HCT116 (cell line): ENCODE results near the gene MTHFD1L. TPM values are rescaled to one million over a fixed set of nuclear protein-coding genes. Genes with fewer than 3 reads are reported as not detected.

ENCODE experiments used
- ATAC-seq: fragments of 200-7000 bp; cut with Tn5 transposase; 2 replicates; pipeline ENCODE4 v1.9.1; 2020; ENCODE audit warnings: mild to moderate bottlenecking, moderate library complexity
- BruUV-seq: library from RNA; stranded (reverse); fragments of 400-500 nt; replicated peaks from 2 replicates; lab custom pipeline; 2021; lab: Mats Ljungman, UMichigan
- CTCF ChIA-PET: fragments of 300-600 bp; sonication (Branson Sonifier 250); formaldehyde crosslinking; loops from one replicate; lab custom pipeline; 2021; ENCODE audit warnings: antibody characterized with exemption; lab: Charles Lee
- POLR2A ChIA-PET: fragments of 300-600, 350-600 bp; sonication (Branson Sonifier 250); formaldehyde crosslinking; loops from one replicate; lab custom pipeline; 2021; ENCODE audit warnings: antibody characterized with exemption; lab: Charles Lee
- RAD21 ChIA-PET, 2 experiments: fragments of 300-600 bp; sonication (Branson Sonifier 250); formaldehyde crosslinking; loops; one replicate each; lab custom pipeline; 2023; ENCODE audit warnings: low total read pairs in 2 of 2; ENCODE audit not compliant: uncharacterized antibody in 2 of 2, unreplicated experiment in 2 of 2, low non-redundant PET in 1 of 2; lab: Charles Lee
- DNase-seq: peaks from one replicate; pipeline ENCODE4 v3.0.0-alpha.2; 2010; ENCODE audit warnings: low read depth, low spot score
- H2AFZ ChIP-seq: fragments of 200-600 bp; shearing (Covaris generic), sonication (generic); 2 replicates; pipeline ENCODE4 v1.6.1; 2017; ENCODE audit warnings: low read depth, mixed run types, mixed read lengths, antibody characterized with exemption, low read length; ENCODE audit not compliant: poor library complexity, severe bottlenecking
- H3K27ac ChIP-seq: 2 replicates; pipeline ENCODE4 v1.5.1; 2012; ENCODE audit warnings: low read depth, low read length
- H3K27me3 ChIP-seq: fragments of 200-600 bp; sonication (generic); 2 replicates; pipeline ENCODE4 v1.6.1; 2016; ENCODE audit warnings: mixed run types, low read length, mixed read lengths; ENCODE audit not compliant: insufficient read depth
- H3K36me3 ChIP-seq, 2 experiments: fragments of 200-500 bp in 1 of 2; fragments of 200-600 bp in 1 of 2; sonication (Bioruptor generic) in 1 of 2; sonication (generic) in 1 of 2; 2 replicates each; pipeline versions ENCODE4 v1.5.1 to v1.6.1; 2014 to 2016; ENCODE audit warnings: low read length in 2 of 2, inconsistent platforms in 1 of 2, mixed read lengths in 1 of 2, mixed run types in 1 of 2; ENCODE audit not compliant: insufficient read depth in 2 of 2, control insufficient read depth in 1 of 2
- H3K4me1 ChIP-seq, 2 experiments: fragments of 200-600 bp in 1 of 2; sonication (generic) in 1 of 2; 2 replicates each; pipeline versions ENCODE4 v1.5.1 to v1.6.1; 2012 to 2017; ENCODE audit warnings: low read length in 2 of 2, inconsistent platforms in 1 of 2, mild to moderate bottlenecking in 1 of 2, mixed read lengths in 1 of 2, mixed run types in 1 of 2, moderate library complexity in 1 of 2; ENCODE audit not compliant: insufficient read depth in 2 of 2, control insufficient read depth in 1 of 2
- H3K4me2 ChIP-seq: fragments of 200-600 bp; sonication (generic); 2 replicates; pipeline ENCODE4 v1.6.1; 2017; ENCODE audit warnings: mixed run types, low read length, mixed read lengths
- H3K4me3 ChIP-seq, 2 experiments: fragments of 200-600 bp in 1 of 2; sonication (generic) in 1 of 2; replicated peaks in 1 of 2; 2 replicates each; pipeline ENCODE4 v1.5.1; 2011 to 2016; ENCODE audit warnings: low read length in 2 of 2, control low read depth in 1 of 2, low read depth in 1 of 2, mild to moderate bottlenecking in 1 of 2, mixed read lengths in 1 of 2, mixed run types in 1 of 2
- H3K79me2 ChIP-seq: fragments of 200-600 bp; sonication (generic); 2 replicates; pipeline ENCODE4 v1.6.1; 2017; ENCODE audit warnings: mild to moderate bottlenecking, mixed run types, low read length, moderate library complexity, mixed read lengths; ENCODE audit not compliant: insufficient read depth
- H3K9ac ChIP-seq: fragments of 200-600 bp; sonication (generic); 2 replicates; pipeline ENCODE4 v1.6.1; 2016; ENCODE audit warnings: low read length, mixed read lengths
- H3K9me2 ChIP-seq: fragments of 200-600 bp; sonication (generic), shearing (Covaris generic); 2 replicates; pipeline ENCODE4 v1.6.1; 2017; ENCODE audit warnings: mixed run types, mild to moderate bottlenecking, moderate library complexity; ENCODE audit not compliant: insufficient read depth
- H3K9me3 ChIP-seq, 2 experiments: fragments of 200-500 bp in 1 of 2; fragments of 200-600 bp in 1 of 2; sonication (Bioruptor generic) in 1 of 2; sonication (generic) in 1 of 2; 2 replicates each; pipeline ENCODE4 v1.6.1; 2014 to 2017; ENCODE audit warnings: low read length in 2 of 2, mixed read lengths in 2 of 2, inconsistent platforms in 1 of 2, low read depth in 1 of 2, mild to moderate bottlenecking in 1 of 2, mixed run types in 1 of 2, moderate library complexity in 1 of 2; ENCODE audit not compliant: control insufficient read depth in 1 of 2, insufficient read depth in 1 of 2
- H4K20me1 ChIP-seq: fragments of 200-600 bp; sonication (generic), shearing (Covaris generic); 2 replicates; pipeline ENCODE4 v1.6.1; 2017; ENCODE audit warnings: mixed run types, mild to moderate bottlenecking, moderate library complexity; ENCODE audit not compliant: insufficient read depth
- ATF3 ChIP-seq: IDR thresholded peaks from 2 replicates; pipeline ENCODE4 v1.6.1; 2012
- CBX3 ChIP-seq: IDR thresholded peaks from 2 replicates; pipeline ENCODE4 v1.6.1; 2012; ENCODE audit warnings: low read depth
- CEBPB ChIP-seq: IDR thresholded peaks from 2 replicates; pipeline ENCODE4 v1.6.1; 2012; ENCODE audit warnings: low read depth
- ELF1 ChIP-seq: IDR thresholded peaks from 2 replicates; pipeline ENCODE4 v1.6.1; 2012; ENCODE audit warnings: low read depth, borderline replicate concordance
- EZH2 ChIP-seq: fragments of 200-600 bp; sonication (generic); IDR thresholded peaks from 2 replicates; pipeline ENCODE4 v1.6.1; 2017; ENCODE audit warnings: antibody characterized with exemption, mixed run types
- EZH2phosphoT487 ChIP-seq: fragments of 200-600 bp; IDR thresholded peaks from 2 replicates; pipeline ENCODE4 v1.6.1; 2018; ENCODE audit warnings: antibody characterized with exemption, borderline replicate concordance
- FOSL1 ChIP-seq: IDR thresholded peaks from 2 replicates; pipeline ENCODE4 v1.6.1; 2012; ENCODE audit warnings: low read depth
- JUND ChIP-seq: IDR thresholded peaks from 2 replicates; pipeline ENCODE4 v1.6.1; 2012
- MAX ChIP-seq: IDR thresholded peaks from 2 replicates; pipeline ENCODE4 v1.6.1; 2012
- POLR2A ChIP-seq: IDR thresholded peaks from 2 replicates; pipeline ENCODE4 v1.7.0; 2011; ENCODE audit warnings: borderline replicate concordance; ENCODE audit not compliant: insufficient read depth, insufficient read length; ENCODE audit errors: extremely low read depth
- POLR2AphosphoS5 ChIP-seq: IDR thresholded peaks from 2 replicates; pipeline ENCODE4 v1.6.1; 2011; ENCODE audit warnings: mild to moderate bottlenecking, low read depth, low read length, moderate library complexity
- RAD21 ChIP-seq: IDR thresholded peaks from 2 replicates; pipeline ENCODE4 v1.6.1; 2012; ENCODE audit warnings: low read depth, mild to moderate bottlenecking
- REST ChIP-seq: IDR thresholded peaks from 2 replicates; pipeline ENCODE4 v1.6.1; 2012; ENCODE audit warnings: low read depth
- SRF ChIP-seq: IDR thresholded peaks from 2 replicates; pipeline ENCODE4 v1.6.1; 2012; ENCODE audit warnings: low read depth
- TCF7L2 ChIP-seq: IDR thresholded peaks from 2 replicates; pipeline ENCODE4 v1.7.0; 2011; ENCODE audit warnings: borderline replicate concordance, inconsistent platforms; ENCODE audit not compliant: insufficient read depth, insufficient read length; ENCODE audit errors: extremely low read depth
- YY1 ChIP-seq: IDR thresholded peaks from 2 replicates; pipeline ENCODE4 v1.6.1; 2011; ENCODE audit warnings: low read length, low read depth, moderate library complexity, mild to moderate bottlenecking; ENCODE audit not compliant: insufficient replicate concordance; ENCODE audit errors: extremely low read depth
- ZBTB33 ChIP-seq: IDR thresholded peaks from 2 replicates; pipeline ENCODE4 v1.6.1; 2011; ENCODE audit warnings: mild to moderate bottlenecking, low read length, moderate library complexity; ENCODE audit not compliant: insufficient replicate concordance; ENCODE audit errors: extremely low read depth
- ZFX ChIP-seq: fragments of 450-650 bp; IDR thresholded peaks from 2 replicates; pipeline ENCODE4 v1.6.1; 2017
- ZNF274 ChIP-seq: fragments of 200-500 bp; sonication (Bioruptor generic); IDR thresholded peaks from 2 replicates; pipeline ENCODE4 v1.6.1; 2014; ENCODE audit warnings: mild to moderate bottlenecking, low read depth, low read length, inconsistent platforms
- intact Hi-C: fragments of 100-400 bp; cut with micrococcal nuclease; formaldehyde crosslinking; loops from 2 replicates; pipeline ENCODE4 v1.10.0; 2022
- total RNA-seq: library from RNA; stranded (reverse); gene quantifications from one replicate; pipeline ENCODE4 v1.2.1, GENCODE V29; 2021; ENCODE audit not compliant: unreplicated experiment

MTHFD1L gene
- total RNA-seq, 1 experiment from 2014 or later: 127 TPM

GRCh38 chr6:151025076-151025475 is 159.6 kb downstream of the MTHFD1L start:
- H3K4me2 ChIP-seq: no peak overlapping the region
- intact Hi-C loops: no loop called here
- peaks cover 32 to 72% of the 10 kb centered on the region in 2 experiments for H3K4me1 ChIP-seq
- no peaks in the 10 kb centered on the region for H3K9me2 ChIP-seq
- CTCF ChIA-PET: interaction anchor here (2.0 kb wide), 1 partner anchor 299 kb away, joined by 5 read pairs; no protein-coding TSS in a partner anchor
- H3K36me3 ChIP-seq: peaks cover 0 to 19% of the 10 kb centered on the region in 2 experiments; a peak in 1 of 4 replicates
- peaks cover 0 to 4% of the 10 kb centered on the region in 2 experiments; a peak in 1 of 4 replicates for H3K9me3 ChIP-seq
- no peak for ATAC-seq
- H3K27ac ChIP-seq: no peak overlapping the region
- RAD21 ChIA-PET: no interaction called here
- H4K20me1 ChIP-seq: no peaks in the 10 kb centered on the region
- POLR2A ChIA-PET: interaction anchor here (1.5 kb wide), 1 partner anchor 16 kb away, joined by 5 read pairs; no protein-coding TSS in a partner anchor
- H2AFZ ChIP-seq: no peak overlapping the region
- BruUV-seq: no TSS peak
- TF ChIP-seq ATF3 (no peak), ZFX (no peak), CEBPB (no peak), POLR2AphosphoS5 (no peak), REST (no peak), EZH2 (no peak), JUND (no peak), CBX3 (no peak), FOSL1 (no peak), ZNF274 (no peak), MAX (no peak), POLR2A (no peak), YY1 (no peak), RAD21 (no peak), ZBTB33 (no peak), EZH2phosphoT487 (no peak), TCF7L2 (no peak), ELF1 (no peak), SRF (no peak)
- TF ChIP-seq, all 23 proteins: peak for 0
- peaks cover 4% of the 10 kb centered on the region; the same call in 1 of the 2 replicates for H3K79me2 ChIP-seq
- H3K27me3 ChIP-seq: no peaks in the 10 kb centered on the region
- 0 out of 2 replicates have a peak overlapping the region, but pooled peaks have one; percentile 11 for H3K9ac ChIP-seq
- no peak overlapping the region for H3K4me3 ChIP-seq
- DNase-seq: no peak
